HepG2 (cell line): Measurements from ENCODE around the gene DCTN2. TPM values are rescaled to one million over a fixed set of nuclear protein-coding genes. Genes with fewer than 3 reads are reported as not detected.

ENCODE experiments used
- ATAC-seq: fragments of 200-7000 bp; cut with Tn5 transposase; 3 replicates; pipeline ENCODE4 v1.9.1; 2020; ENCODE audit warnings: mild to moderate bottlenecking, moderate library complexity
- BruUV-seq: library from RNA; stranded (reverse); fragments of 400-500 nt; replicated peaks from 2 replicates; lab custom pipeline; 2021; lab: Mats Ljungman, UMichigan
- CTCF ChIA-PET: fragments of 300-600 bp; formaldehyde crosslinking; extraction: SDS; loops from one replicate; lab custom pipeline; 2021; ENCODE audit warnings: low total read pairs, inconsistent platforms, low intra/inter-chr PET ratio; lab: Yijun Ruan, JAX
- POLR2A ChIA-PET: fragments of 350-600 bp; sonication (Branson Sonifier 250); formaldehyde crosslinking; loops from one replicate; lab custom pipeline; 2020; ENCODE audit warnings: antibody characterized with exemption, inconsistent platforms; lab: Yijun Ruan, JAX
- DNase-seq: peaks from one replicate; pipeline ENCODE4 v3.0.0-alpha.2; 2015; ENCODE audit warnings: low spot score
- FAIRE-seq: peaks from 3 replicates; lab custom pipeline; 2011; peaks lifted over from hg19 to GRCh38; lab: Jason Lieb, UNC
- H2AFZ ChIP-seq: one replicate; pipeline ENCODE4 v1.6.1; 2011; ENCODE audit warnings: low read length, inconsistent platforms
- H3K27ac ChIP-seq: fragments of 300-600 bp; 3 replicates; pipeline ENCODE4 v1.8.0; 2011; ENCODE audit warnings: mixed run types, mild to moderate bottlenecking, mixed read lengths, low read length, inconsistent platforms; ENCODE audit not compliant: insufficient read depth; ENCODE audit errors: extremely low read length
- H3K27me3 ChIP-seq, 2 experiments: fragments of 200-600 bp in 1 of 2; 2 replicates in 1 of 2; 3 replicates in 1 of 2; pipeline versions ENCODE4 v1.6.0 to v1.8.0; 2011; ENCODE audit warnings: low read length in 2 of 2, mild to moderate bottlenecking in 2 of 2, moderate library complexity in 2 of 2, inconsistent platforms in 1 of 2; ENCODE audit not compliant: insufficient read depth in 2 of 2, control insufficient read depth in 1 of 2
- H3K36me3 ChIP-seq, 2 experiments: fragments of 200-600 bp in 1 of 2; replicated peaks in 1 of 2; 2 replicates in 1 of 2; 3 replicates in 1 of 2; pipeline versions ENCODE4 v1.5.1 to v1.8.0; 2011; ENCODE audit warnings: low read length in 2 of 2, inconsistent platforms in 1 of 2; ENCODE audit not compliant: insufficient read depth in 2 of 2, control insufficient read depth in 1 of 2
- H3K4me1 ChIP-seq: 2 replicates; pipeline ENCODE4 v1.5.1; 2012; ENCODE audit warnings: low read length, inconsistent platforms; ENCODE audit not compliant: insufficient read depth
- H3K4me2 ChIP-seq: 2 replicates; pipeline ENCODE4 v1.6.0; 2011; ENCODE audit warnings: low read depth, low read length, inconsistent platforms
- H3K4me3 ChIP-seq, 3 experiments: fragments of 200-600 bp in 1 of 3; sonication (generic), shearing (Covaris generic) in 1 of 3; replicated peaks in 1 of 3; 2 replicates each; pipeline ENCODE4 v1.5.1; 2011 to 2016; ENCODE audit warnings: low read length in 3 of 3, inconsistent platforms in 2 of 3, low read depth in 2 of 3, mild to moderate bottlenecking in 2 of 3, control low read depth in 1 of 3, mixed read lengths in 1 of 3; ENCODE audit not compliant: insufficient read depth in 1 of 3
- H3K79me2 ChIP-seq: one replicate; pipeline ENCODE4 v1.6.1; 2011; ENCODE audit warnings: low read length, inconsistent platforms; ENCODE audit not compliant: insufficient read depth
- H3K9ac ChIP-seq: 2 replicates; pipeline ENCODE4 v1.6.0; 2011; ENCODE audit warnings: mild to moderate bottlenecking, low read depth, low read length, inconsistent platforms; ENCODE audit not compliant: insufficient read depth
- H3K9me3 ChIP-seq: 2 replicates; pipeline ENCODE4 v1.5.1; 2012; ENCODE audit warnings: mild to moderate bottlenecking, low read length
- H4K20me1 ChIP-seq: 2 replicates; pipeline ENCODE4 v1.6.0; 2011; ENCODE audit warnings: inconsistent platforms, mild to moderate bottlenecking, low read length, moderate library complexity; ENCODE audit not compliant: insufficient read depth
- FOXK1 ChIP-seq: sonication (generic); formaldehyde crosslinking; IDR thresholded peaks from 2 replicates; pipeline ENCODE4 v1.4.0; 2020; ENCODE audit warnings: low read depth, missing genetic modification reagents, borderline replicate concordance
- HDAC6 ChIP-seq: fragments of 200-600 bp; sonication (generic); IDR thresholded peaks from 2 replicates; pipeline ENCODE4 v1.7.0; 2017; ENCODE audit warnings: mild to moderate bottlenecking, antibody characterized with exemption, low read length, low read depth
- KLF9 ChIP-seq: IDR thresholded peaks from 2 replicates; pipeline ENCODE4 v1.6.1; 2016; ENCODE audit warnings: low read depth
- MXI1 ChIP-seq: IDR thresholded peaks from 3 replicates; pipeline ENCODE4 v1.6.1; 2012; ENCODE audit warnings: low read depth, low read length, inconsistent platforms, borderline replicate concordance
- NCOA2 ChIP-seq: sonication (generic); formaldehyde crosslinking; IDR thresholded peaks from 2 replicates; pipeline ENCODE4 v1.8.0; 2022; ENCODE audit warnings: inconsistent platforms
- POLR2AphosphoS2 ChIP-seq: IDR thresholded peaks from 2 replicates; pipeline ENCODE4 v1.6.1; 2011; ENCODE audit warnings: low read depth, low read length, improper control_type of control experiment
- SMC3 ChIP-seq: IDR thresholded peaks from 2 replicates; pipeline ENCODE4 v1.6.1; 2011; ENCODE audit warnings: low read length, improper control_type of control experiment
- SMYD3 ChIP-seq: sonication (generic); formaldehyde crosslinking; IDR thresholded peaks from 2 replicates; pipeline ENCODE4 v1.8.1; 2023; ENCODE audit warnings: mild to moderate bottlenecking, missing genetic modification reagents
- ZNF549 ChIP-seq: sonication (generic); formaldehyde crosslinking; IDR thresholded peaks from 2 replicates; pipeline ENCODE4 v1.5.0; 2020; ENCODE audit warnings: missing genetic modification reagents
- WGBS: methylation state at CpG from one replicate; pipeline ENCODE4 v1.1.6; 2017; ENCODE audit warnings: low lambda C conversion rate; 5-methylcytosine and 5-hydroxymethylcytosine counted together
- in situ Hi-C: cut with HindIII; loops from 2 replicates; pipeline ENCODE4 v1.10.0; 2017; ENCODE audit warnings: low pct_unique_long_range_greater_than_20kb; ENCODE audit not compliant: extremely low pct_ligation_motif_present
- intact Hi-C: fragments of 100-400 bp; cut with micrococcal nuclease; formaldehyde crosslinking; loops from one replicate; pipeline ENCODE4 v1.10.0; 2022; ENCODE audit not compliant: unreplicated experiment
- polyA plus RNA-seq, 8 experiments: library from polyadenylated mRNA; depleted of rRNA in 3 of 8; stranded (reverse) in 7 of 8; unstranded in 1 of 8; fragments of >200 nt; fragmentation: Illumina TruSeq in 4 of 8; extraction: Trizol in 4 of 8; gene quantifications; 2 replicates each; pipeline versions ENCODE4 v1.2.1 to v1.2.3, GENCODE V29; 2011 to 2016; ENCODE audit warnings: low read depth in 4 of 8, missing spikeins in 1 of 8, mixed read lengths in 1 of 8; ENCODE audit not compliant: insufficient read depth in 1 of 8
- total RNA-seq, 5 experiments: library from RNA; depleted of rRNA; stranded (reverse); fragments of >200 nt; fragmentation: Illumina TruSeq; extraction: Trizol; gene quantifications; 2 replicates each; pipeline ENCODE4 v1.2.3, GENCODE V29; 2016; ENCODE audit warnings: low read depth in 1 of 5
- TF ChIP-seq, protein P1 (sequence below): sonication (generic); formaldehyde crosslinking; IDR thresholded peaks from 2 replicates; pipeline ENCODE4 v1.4.0; 2020; ENCODE audit warnings: missing genetic modification reagents, borderline replicate concordance
- TF ChIP-seq, protein P2 (sequence below): fragments of 450-650 bp; IDR thresholded peaks from 2 replicates; pipeline ENCODE4 v1.6.1; 2017; ENCODE audit warnings: mild to moderate bottlenecking
- TF ChIP-seq, protein P3 (sequence below): sonication (generic); formaldehyde crosslinking; IDR thresholded peaks from 2 replicates; pipeline ENCODE4 v1.5.0; 2020; ENCODE audit warnings: missing genetic modification reagents
- TF ChIP-seq, protein P4 (sequence below): IDR thresholded peaks from 2 replicates; pipeline ENCODE4 v1.6.1; 2018; ENCODE audit warnings: missing genetic modification reagents

DCTN2 gene
- total and polyA plus RNA-seq, 2 of the 13 experiments (the other 11 are each of a cell fraction or from before 2014, with no cell fraction given): 72.0 to 77.4 TPM

DNA sequence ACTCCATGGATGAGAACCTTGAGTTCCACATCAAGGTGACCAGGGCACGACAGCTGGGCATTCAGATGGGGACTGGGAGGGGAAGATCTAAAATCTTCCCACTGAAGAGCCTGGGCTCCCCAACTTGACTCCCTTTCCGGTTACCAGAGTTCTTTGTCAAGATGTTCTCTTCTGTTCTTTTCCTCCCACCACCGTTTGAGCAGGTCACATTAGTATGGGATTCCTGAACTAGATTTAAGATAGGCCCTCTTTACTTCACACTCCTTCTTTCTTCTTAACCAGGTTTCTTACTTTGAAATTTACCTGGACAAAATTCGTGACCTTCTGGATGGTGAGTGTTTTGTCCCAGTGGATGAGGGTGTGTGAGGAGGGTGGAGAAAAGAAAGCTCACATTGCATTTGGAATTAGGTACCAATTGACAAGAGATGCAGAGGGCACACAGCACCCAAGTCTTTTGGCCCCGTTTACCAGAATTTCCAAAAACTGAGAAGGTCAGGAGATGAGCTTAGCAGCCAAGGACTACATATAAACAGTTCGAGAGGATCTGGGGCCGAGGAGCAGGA is 17.3 kb upstream of the DCTN2 start:
- Histone ChIP-seq H3K27ac (no peak overlapping the region), H3K79me2 (no peaks in the 10 kb centered on the region), H3K9me3 (no peaks in the 10 kb centered on the region), H2AFZ (no peak overlapping the region), H3K4me2 (no peak overlapping the region), H3K9ac (no peak overlapping the region), H3K36me3 (no peaks in the 10 kb centered on the region), H3K27me3 (no peaks in the 10 kb centered on the region), H3K4me3 (no peak overlapping the region), H3K4me1 (no peaks in the 10 kb centered on the region), H4K20me1 (no peaks in the 10 kb centered on the region)
- intact Hi-C loops: no loop called here
- WGBS: 51% methylated on average over 7 of the region's 7 CpGs
- no TSS peak for BruUV-seq
- FAIRE-seq: no peak
- no peak for DNase-seq
- ChIA-PET CTCF (no interaction called here), POLR2A (no interaction called here)
- no peak for ATAC-seq
- in situ Hi-C loops: no loop called here
- no peak for TF ChIP-seq POLR2AphosphoS2
- TF ChIP-seq SMC3: no peak
- TF ChIP-seq FOXK1 (CRISPR knock-in tag): no peak
- TF ChIP-seq ZNF549 (CRISPR knock-in tag): no peak
- TF ChIP-seq MXI1: no peak
- TF ChIP-seq, protein P1, sequence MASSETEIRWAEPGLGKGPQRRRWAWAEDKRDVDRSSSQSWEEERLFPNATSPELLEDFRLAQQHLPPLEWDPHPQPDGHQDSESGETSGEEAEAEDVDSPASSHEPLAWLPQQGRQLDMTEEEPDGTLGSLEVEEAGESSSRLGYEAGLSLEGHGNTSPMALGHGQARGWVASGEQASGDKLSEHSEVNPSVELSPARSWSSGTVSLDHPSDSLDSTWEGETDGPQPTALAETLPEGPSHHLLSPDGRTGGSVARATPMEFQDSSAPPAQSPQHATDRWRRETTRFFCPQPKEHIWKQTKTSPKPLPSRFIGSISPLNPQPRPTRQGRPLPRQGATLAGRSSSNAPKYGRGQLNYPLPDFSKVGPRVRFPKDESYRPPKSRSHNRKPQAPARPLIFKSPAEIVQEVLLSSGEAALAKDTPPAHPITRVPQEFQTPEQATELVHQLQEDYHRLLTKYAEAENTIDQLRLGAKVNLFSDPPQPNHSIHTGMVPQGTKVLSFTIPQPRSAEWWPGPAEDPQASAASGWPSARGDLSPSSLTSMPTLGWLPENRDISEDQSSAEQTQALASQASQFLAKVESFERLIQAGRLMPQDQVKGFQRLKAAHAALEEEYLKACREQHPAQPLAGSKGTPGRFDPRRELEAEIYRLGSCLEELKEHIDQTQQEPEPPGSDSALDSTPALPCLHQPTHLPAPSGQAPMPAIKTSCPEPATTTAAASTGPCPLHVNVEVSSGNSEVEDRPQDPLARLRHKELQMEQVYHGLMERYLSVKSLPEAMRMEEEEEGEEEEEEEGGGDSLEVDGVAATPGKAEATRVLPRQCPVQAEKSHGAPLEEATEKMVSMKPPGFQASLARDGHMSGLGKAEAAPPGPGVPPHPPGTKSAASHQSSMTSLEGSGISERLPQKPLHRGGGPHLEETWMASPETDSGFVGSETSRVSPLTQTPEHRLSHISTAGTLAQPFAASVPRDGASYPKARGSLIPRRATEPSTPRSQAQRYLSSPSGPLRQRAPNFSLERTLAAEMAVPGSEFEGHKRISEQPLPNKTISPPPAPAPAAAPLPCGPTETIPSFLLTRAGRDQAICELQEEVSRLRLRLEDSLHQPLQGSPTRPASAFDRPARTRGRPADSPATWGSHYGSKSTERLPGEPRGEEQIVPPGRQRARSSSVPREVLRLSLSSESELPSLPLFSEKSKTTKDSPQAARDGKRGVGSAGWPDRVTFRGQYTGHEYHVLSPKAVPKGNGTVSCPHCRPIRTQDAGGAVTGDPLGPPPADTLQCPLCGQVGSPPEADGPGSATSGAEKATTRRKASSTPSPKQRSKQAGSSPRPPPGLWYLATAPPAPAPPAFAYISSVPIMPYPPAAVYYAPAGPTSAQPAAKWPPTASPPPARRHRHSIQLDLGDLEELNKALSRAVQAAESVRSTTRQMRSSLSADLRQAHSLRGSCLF: no peak
- TF ChIP-seq, protein P2, sequence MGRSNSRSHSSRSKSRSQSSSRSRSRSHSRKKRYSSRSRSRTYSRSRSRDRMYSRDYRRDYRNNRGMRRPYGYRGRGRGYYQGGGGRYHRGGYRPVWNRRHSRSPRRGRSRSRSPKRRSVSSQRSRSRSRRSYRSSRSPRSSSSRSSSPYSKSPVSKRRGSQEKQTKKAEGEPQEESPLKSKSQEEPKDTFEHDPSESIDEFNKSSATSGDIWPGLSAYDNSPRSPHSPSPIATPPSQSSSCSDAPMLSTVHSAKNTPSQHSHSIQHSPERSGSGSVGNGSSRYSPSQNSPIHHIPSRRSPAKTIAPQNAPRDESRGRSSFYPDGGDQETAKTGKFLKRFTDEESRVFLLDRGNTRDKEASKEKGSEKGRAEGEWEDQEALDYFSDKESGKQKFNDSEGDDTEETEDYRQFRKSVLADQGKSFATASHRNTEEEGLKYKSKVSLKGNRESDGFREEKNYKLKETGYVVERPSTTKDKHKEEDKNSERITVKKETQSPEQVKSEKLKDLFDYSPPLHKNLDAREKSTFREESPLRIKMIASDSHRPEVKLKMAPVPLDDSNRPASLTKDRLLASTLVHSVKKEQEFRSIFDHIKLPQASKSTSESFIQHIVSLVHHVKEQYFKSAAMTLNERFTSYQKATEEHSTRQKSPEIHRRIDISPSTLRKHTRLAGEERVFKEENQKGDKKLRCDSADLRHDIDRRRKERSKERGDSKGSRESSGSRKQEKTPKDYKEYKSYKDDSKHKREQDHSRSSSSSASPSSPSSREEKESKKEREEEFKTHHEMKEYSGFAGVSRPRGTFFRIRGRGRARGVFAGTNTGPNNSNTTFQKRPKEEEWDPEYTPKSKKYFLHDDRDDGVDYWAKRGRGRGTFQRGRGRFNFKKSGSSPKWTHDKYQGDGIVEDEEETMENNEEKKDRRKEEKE: no peak
- TF ChIP-seq NCOA2: no peak
- no peak for TF ChIP-seq HDAC6
- TF ChIP-seq, protein P3, sequence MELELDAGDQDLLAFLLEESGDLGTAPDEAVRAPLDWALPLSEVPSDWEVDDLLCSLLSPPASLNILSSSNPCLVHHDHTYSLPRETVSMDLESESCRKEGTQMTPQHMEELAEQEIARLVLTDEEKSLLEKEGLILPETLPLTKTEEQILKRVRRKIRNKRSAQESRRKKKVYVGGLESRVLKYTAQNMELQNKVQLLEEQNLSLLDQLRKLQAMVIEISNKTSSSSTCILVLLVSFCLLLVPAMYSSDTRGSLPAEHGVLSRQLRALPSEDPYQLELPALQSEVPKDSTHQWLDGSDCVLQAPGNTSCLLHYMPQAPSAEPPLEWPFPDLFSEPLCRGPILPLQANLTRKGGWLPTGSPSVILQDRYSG (CRISPR knock-in tag): no peak
- TF ChIP-seq, protein P4, sequence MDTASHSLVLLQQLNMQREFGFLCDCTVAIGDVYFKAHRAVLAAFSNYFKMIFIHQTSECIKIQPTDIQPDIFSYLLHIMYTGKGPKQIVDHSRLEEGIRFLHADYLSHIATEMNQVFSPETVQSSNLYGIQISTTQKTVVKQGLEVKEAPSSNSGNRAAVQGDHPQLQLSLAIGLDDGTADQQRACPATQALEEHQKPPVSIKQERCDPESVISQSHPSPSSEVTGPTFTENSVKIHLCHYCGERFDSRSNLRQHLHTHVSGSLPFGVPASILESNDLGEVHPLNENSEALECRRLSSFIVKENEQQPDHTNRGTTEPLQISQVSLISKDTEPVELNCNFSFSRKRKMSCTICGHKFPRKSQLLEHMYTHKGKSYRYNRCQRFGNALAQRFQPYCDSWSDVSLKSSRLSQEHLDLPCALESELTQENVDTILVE (CRISPR knock-in tag): no peak
- TF ChIP-seq KLF9 (CRISPR knock-in tag): no peak
- TF ChIP-seq SMYD3 (CRISPR knock-in tag): no peak
